NCI-H2171 (cell line): ENCODE results near the gene SLC38A11.
"Not testable (repeated sequence)": the region's sequence is repeated elsewhere in the genome, so short reads cannot be mapped to it uniquely, and the experiment has no call there.

Source experiments
- DNase-seq: peaks from one replicate; lab custom pipeline; 2025; lab: John Stamatoyannopoulos, UW

Gene SLC38A11

DNA sequence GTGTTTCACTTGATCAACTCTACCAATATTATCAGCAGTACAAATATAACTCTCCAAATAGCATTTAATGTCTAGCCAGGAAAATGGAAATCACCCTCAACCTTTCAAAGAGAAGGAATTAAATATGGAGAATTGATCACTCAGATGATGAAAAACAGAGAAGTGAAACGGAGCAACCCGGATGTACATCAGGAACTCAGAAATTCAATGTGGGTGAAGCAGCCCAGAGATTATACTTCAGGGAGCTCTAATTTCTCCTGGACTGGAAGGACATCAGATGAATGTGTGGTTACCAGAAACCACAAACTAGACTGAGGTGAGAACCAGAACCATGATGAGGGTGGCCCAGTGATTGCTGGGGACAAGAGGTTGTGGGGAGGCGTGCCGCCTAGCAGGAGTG, 78.2 kb downstream of the SLC38A11 start:
- no peak for DNase-seq

DNA sequence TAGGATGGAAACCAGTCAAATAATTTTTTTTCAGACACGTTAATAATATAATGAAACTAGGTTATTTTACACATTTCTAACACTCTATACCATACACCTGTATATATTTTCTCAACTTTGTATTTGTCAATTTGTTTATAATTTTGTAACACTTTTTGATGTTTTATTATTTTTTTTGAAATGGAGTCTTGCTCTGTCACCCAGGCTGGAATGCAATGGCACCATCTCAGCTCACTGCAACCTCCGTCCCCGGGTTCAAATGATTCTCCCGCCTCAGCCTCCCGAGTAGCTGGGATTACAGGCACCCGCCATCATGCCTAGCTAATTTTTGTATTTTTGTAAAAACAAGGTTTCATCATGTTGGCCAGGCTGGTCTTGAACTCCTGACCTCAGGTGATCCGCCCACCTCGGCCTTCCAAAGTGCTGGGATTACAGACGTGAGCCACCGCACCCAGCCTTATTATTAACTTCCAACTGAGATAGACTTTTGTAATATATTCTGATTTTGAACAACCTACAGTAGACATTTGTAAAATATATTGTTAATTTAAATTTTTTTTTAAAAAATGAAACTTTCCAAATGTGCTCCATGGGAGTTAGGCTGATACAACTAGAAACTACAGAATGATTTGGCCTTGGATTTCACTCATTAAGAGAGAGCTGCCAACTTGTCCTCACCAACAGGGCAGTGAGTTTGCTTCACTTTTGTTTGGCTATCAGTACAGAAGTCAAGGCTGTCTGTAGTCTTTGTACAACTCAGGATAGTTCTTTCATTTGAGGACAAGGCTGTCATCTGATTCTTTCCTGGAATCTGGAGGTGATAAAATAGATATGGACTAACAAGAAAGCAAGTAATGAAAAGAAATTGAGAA, 79.8 kb downstream of the SLC38A11 start:
- DNase-seq, result no peak

DNA sequence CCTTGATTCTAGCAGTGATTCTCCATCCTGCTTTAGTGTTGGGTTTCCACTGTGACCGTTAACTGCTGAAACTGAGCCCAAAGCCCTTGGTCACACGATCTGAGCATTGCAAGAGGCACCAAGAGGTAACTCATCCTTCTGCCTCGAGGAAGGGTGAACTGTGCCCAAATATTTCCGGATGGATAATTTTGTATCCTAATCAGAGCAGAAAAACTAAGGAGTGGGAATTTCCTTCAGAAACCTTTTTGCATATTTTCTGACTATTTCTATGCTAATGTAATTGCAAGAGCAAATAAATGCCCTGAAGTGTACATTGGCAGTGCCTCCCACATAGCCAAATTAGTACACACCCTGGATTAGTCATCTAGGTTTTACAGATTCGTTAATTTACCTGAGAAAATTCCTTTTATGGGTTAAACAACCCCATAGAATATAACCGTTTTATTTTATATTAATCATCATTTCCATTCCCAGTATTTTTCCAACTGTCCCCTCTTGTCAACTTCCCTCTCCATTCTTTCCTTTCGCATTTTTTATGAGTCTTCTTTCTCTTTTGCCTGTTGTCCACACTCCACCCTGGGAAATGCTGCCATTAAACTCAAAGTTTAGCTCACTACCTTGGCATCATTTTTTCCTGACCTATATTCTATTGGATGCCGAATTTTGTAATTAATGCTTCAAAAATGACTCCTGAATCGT, 82.0 kb downstream of the SLC38A11 start:
- DNase-seq, result no peak

DNA sequence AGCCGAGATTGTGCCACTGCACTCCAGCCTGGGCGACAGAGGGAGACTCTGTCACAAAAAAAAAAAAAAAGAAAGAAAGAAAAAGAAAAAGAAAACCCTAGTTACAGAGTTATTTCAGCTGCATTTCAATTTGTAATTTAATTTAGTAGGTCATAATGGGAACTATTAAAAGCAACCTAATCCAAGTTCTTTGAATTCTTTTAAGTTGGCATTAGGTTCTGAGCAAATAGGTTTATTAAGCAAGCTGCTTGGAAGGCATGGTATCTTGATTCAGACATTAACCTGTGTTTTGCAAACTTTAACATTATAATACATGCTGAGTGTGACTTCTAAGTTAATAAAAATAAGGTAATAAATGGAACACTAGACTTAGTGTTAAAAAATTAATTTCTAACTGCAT, 83.9 kb downstream of the SLC38A11 start:
- no peak for DNase-seq

DNA sequence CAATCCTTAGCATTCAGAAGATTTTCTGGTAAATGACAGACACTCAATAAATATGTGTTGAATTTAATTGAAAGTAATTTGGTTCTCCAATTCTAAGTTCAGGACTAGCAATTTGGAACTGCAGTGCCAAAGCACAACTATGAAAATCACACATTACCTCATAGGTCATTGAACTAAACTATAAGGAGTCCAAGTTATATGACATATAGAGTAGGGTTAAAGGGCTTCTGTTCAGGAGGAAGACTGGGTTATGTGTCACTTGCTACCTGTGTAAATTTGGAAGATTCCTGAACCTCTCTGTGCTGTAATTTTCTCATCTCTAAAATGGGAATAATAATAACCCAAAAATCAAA, 85.9 kb downstream of the SLC38A11 start:
- DNase-seq, result no peak

DNA sequence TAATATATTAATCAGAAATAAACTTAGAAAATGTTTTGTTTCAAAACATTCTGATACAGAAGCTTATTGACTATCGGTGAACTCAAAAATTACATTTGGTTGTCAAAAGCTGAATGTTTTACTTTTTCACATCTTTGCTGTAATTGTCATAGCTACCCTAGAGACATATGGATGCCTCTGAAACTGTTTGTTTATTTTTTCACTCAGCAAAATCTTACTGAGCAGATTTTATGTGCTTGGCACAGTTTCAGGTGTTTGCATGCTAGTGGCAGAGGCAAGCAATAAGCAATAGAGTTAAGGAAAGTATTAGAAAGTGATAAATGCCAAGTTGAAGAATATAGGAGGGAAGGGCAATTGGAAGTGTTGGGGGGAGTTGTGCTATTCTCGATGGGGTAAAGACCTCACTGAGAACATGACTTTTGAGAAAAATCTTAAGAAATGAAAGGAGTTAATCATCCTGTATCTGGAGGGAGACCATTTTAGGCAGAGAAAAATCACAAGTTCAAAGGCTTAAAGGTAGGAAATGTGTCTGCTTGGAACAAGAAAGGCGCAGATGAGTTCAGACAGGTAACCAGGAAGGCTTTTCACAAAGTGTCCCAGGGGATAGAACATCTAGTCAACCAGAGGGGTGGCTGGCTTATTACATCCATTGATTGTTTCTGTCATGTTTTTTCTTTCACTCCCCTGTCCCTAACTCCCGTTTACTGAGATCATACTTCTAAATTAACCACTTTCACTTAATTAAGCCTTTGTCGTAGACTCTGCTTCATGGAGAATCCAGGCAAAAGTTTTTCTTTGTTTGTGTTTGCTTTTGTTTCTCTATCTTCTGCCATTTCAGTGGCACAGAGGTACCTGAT, 86.5 kb downstream of the SLC38A11 start:
- peak; percentile 41 for DNase-seq

DNA sequence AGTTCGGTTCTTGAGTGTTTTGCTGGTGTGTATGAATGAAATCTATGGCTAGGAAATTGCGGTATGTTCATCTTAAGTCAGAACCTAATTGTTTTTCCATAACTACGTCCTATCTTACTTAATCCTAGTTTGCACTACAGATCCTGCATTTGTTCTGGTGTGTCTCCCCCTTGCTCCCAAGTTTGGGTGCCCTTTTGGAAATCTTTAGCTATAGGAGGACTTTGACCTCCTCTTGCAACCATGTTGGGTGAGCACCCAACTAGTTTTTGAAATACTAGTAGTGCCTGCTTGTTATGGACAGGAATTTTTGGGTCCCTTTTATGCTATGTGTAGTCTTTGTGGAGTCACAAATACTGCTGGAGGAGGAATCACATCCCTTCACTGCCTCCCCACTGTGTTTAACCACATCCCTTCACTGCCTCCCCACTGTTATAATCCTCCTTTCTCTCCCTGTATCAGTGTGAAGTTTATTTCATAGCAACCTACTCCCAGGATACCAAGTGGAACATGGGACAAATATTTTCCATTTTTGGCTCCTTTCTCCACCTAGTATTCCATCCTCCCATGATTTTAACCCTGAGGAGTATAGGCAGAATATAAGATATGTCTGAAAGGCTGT, 87.4 kb downstream of the SLC38A11 start:
- no peak for DNase-seq

DNA sequence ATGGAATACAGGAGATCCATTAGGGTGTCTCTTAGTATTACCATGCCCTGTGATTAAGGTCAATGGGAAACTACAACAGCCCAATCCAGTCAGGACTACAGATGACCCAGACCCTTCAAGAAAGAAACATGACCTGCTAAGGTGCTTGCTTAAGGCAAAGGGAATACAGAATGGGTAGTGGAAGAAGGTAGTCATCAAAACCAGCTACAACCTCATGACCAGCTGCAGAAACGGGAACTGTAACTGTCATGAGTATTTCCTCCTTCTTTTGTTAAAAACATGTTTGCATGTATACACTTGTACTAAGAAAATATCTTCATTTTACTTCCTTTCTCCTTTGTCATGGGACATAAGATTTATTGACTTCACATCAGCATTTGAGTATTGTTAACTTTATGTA, 88.9 kb downstream of the SLC38A11 start:
- not testable (repeated sequence) for DNase-seq

DNA sequence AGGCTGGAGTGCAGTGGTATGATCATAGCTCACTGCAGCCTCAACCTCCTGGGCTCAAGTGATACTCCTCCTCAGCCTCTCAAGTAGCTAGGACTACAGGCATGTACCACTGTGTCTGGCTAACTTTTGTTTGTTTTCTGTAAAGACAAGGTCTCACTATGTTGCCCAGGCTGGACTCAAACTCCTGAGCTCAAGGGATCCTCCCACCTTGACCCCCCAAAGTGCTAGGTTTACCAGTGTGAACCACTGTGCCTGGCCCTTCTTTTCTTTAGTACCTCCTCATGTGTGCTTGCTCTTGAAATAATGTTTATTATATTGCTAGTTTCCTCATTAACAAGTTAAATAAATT, 94.7 kb downstream of the SLC38A11 start:
- DNase-seq, result no peak

DNA sequence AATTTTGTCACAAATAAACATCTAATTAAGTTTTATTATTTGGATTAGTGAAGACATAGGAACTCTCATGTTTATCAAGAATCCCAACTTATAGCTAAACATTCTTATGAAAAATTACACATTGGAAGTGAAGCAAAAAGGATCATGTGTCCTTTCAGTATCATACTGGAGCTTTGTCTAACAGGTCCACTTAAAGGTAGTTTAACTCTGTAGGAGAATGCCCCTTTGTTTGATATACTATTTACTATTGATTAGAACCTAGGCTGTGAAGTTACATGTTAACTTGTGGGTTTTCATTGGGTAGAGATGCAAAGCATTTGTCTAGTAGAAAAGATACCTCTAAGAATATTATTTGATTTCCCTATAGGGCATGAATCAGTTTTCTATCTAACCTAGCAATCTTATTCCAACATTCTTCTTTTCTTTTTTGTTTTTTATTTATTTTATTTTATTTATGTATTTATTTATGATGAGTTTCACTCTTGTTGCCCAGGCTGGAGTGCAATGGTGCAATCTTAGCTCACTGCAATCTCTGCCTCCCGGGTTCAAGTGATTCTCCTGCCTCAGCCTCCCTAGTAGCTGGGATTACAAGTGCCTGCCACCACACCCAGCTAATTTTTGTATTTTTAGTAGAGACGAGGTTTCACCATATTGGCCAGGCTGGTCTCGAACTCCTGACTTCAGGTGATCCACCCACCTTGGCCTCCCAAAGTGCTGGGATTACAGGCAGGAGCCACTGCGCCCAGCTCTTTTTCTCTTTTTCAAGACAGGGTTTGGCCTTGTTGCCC, 95.2 kb downstream of the SLC38A11 start:
- not testable (repeated sequence) for DNase-seq

DNA sequence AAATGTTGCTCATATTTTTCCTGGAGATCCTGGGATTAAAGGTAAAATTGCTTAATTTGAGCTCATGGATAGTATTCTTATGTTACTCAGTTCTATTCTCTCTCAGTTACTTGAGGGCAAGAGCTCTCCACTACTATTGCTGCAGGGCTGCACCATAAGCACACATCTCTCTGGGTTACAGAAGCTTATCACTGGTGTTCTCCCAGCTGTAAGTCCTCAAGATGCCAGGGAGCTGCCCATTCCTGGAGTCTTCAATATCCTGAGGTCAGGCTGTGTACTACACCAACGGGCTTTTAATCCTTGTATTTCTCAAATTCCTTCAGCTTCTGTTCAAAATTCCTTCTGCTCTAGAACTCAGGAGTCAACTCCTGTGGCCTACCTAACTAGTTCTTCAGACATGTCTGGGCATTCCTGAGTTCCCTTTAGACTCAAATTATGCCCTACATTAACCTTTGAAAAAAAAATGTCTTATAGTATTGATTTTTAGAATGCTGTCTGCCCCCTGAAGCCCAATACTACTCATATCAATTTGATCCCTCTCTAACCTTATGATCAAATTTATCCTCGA, 96.0 kb downstream of the SLC38A11 start:
- no peak for DNase-seq

DNA sequence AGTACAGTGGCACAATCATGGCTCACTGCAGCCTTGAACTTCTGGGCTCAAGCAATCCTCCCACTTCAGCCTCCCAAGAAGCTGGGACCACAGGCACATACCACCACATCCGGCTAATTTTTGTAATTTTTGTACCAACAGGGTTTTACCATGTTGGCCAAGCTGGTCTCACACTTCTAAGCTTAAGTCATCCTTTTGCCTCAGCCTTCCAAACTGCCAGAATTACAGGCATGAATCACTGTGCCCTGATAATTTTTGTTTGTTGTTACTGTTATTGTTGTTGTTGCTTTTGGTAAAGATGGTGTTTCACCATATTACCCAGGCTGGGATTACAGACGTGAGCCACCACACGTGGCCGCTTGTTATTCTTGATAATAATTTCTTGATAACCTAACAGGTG, 103.2 kb downstream of the SLC38A11 start:
- no peak for DNase-seq

DNA sequence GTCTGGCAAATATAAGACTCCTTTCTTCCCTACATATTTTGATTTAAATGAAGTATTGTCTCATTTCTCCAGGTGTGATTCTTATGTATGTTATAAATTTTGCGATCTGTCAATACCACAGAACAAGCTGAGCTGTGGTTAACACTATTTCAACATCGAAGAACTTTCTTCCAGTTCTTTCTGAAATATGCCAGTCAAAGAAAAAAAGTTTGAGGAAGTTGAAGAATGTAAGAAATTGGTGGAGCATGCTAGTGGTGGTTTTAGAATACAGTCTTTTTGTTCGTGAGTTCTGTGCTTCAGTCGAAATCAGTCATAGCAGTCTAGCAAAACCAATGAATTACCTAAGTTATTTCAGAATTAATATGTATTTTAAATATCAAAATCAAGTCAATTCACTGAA, 105.1 kb downstream of the SLC38A11 start:
- DNase-seq, result no peak

DNA sequence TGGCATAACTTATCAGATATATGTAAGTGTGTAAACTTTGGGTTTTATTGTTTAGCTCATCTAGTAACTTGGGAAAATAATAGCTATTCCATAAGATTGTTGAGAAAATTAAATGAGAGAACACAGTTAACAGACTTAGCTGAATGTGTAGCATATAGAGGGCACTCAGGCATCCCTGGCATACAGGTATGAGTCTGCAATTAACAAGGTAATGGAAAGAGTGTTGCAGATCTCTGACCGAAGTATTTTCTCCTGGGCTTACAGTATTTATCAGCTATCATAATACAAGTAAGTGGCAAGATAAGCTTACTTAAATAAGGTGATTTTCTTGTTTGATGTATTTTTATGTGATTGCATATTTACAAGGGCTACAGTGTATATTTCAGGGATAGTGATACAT, 105.8 kb downstream of the SLC38A11 start:
- no peak for DNase-seq

DNA sequence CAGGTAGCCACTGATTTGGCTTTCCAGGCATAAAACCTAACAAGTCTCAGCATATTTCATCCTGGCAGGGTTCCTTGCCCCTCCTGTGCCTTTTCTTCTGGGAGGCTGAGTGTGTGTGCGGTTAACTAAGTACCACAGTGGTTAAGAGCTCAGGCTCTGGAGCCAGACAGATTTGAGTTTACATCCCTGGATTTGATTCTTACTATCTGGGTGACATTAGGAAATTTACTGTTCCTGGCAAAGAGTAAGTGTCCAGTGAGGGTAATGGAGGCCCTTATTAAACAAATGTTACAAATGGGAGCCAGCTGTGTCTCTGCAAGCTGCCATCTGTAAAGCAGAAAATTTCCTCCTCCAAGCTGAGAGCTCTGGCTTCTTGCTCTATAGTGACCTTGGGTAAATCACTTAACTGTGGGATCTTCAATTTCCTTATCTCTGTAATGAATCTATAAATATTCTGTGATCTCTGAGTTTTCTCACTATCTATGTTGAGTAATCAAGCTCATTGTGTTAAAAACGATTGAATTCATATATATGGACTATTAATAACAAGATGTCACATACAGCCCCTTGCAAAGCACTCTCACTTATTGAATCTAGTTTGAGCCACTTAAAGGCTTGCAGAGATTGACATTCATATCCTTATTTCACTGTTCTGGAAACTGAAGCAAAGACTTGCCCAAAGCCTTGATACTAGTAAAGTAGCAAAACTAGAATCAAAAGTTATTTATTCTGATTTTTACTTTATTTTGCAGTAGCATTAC, 107.2 kb downstream of the SLC38A11 start:
- peak; percentile 47 for DNase-seq

DNA sequence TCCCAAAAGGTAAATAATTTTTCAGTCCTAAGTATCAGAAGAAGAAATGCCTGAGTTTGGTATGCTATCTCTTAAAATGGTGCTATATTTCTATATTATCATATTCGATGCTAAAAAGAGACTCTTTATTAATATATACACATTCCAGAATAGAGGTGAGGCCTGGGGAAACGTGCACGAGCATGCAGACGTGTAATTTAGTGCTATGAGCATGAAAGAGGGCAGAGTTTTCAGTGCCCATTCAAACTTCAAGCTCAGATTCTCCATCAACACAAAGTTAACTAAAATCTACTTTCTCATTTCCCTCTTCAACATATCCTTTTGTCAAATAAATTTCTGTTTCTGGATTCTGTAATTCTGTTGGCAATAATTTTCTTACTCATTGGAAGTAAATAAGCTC, 108.0 kb downstream of the SLC38A11 start:
- DNase-seq, result no peak

DNA sequence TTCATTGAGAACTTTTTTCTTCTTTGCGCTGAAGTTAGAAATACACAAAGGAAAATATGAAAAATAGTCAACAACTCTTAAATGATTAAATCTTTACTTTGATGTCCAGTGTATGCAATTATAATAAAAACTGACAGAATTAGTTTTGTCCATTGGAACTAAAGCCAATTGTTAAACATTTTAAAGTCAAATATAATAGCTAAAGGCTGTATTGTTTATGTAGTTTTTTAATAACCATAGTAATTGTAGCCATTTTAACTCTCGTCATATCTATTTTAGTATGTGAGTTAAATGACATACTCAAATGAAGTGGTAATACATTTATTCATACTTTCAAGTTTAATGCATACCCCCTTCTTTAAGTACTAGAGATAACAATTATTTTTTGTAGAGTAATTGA, 109.0 kb downstream of the SLC38A11 start:
- DNase-seq, result no peak
